K562 (cell line): ENCODE results near the gene ZNF564. TPM values are rescaled to one million over a fixed set of nuclear protein-coding genes. Genes with fewer than 3 reads are reported as not detected.

ENCODE experiments used
- CHAMP1 ChIP-seq: fragments of 450-650 bp; IDR thresholded peaks from 2 replicates; pipeline ENCODE4 v1.6.1; 2016; ENCODE audit warnings: mild to moderate bottlenecking
- ETV1 ChIP-seq: fragments of 450-650 bp; conservative IDR thresholded peaks from 2 replicates; pipeline ENCODE4 v1.6.1; 2016; ENCODE audit warnings: missing genetic modification characterization, control low read depth, low read depth, missing compliant biosample characterization
- HNRNPUL1 ChIP-seq: fragments of 200-400 bp; formaldehyde crosslinking; IDR thresholded peaks from 2 replicates; pipeline ENCODE4 v1.6.1; 2017; ENCODE audit warnings: low read length
- IRF1 ChIP-seq: sonication (generic); formaldehyde crosslinking; IDR thresholded peaks from 2 replicates; pipeline ENCODE4 v1.8.0; 2022; ENCODE audit warnings: missing genetic modification reagents, mild to moderate bottlenecking, borderline replicate concordance
- MAFG ChIP-seq: fragments of 450-650 bp; conservative IDR thresholded peaks from 2 replicates; pipeline ENCODE4 v1.6.1; 2016; ENCODE audit warnings: missing genetic modification characterization, missing compliant biosample characterization
- SIN3B ChIP-seq: fragments of 450-650 bp; IDR thresholded peaks from 2 replicates; pipeline ENCODE4 v1.6.1; 2017; ENCODE audit warnings: low read depth, mild to moderate bottlenecking, moderate library complexity
- SNAPC5 ChIP-seq: fragments of 250-450 bp; sonication (Bioruptor Pico); IDR thresholded peaks from 2 replicates; pipeline ENCODE4 v1.8.0; 2021; ENCODE audit warnings: moderate library complexity, mild to moderate bottlenecking, inconsistent platforms
- ZNF239 ChIP-seq: fragments of 250-450 bp; sonication (Bioruptor Pico); IDR thresholded peaks from 2 replicates; pipeline ENCODE4 v1.4.0; 2020; ENCODE audit warnings: mild to moderate bottlenecking
- ZNF407 ChIP-seq: fragments of 450-650 bp; IDR thresholded peaks from 2 replicates; pipeline ENCODE4 v1.6.1; 2016; ENCODE audit warnings: low read depth
- polyA plus RNA-seq, 8 experiments: library from polyadenylated mRNA; depleted of rRNA in 4 of 8; stranded (reverse) in 5 of 8; unstranded in 3 of 8; fragments of >200 nt; fragmentation: Nextera tagmentation in 2 of 8; fragmentation: Illumina TruSeq in 1 of 8; extraction: Ambion mirVana in 2 of 8; extraction: Trizol in 1 of 8; gene quantifications; 2 replicates each; pipeline versions ENCODE4 v1.2.1 to v1.2.3, GENCODE V29; 2011 to 2014; ENCODE audit warnings: inconsistent platforms in 1 of 8, missing spikeins in 1 of 8
- total RNA-seq, 7 experiments: library from RNA; depleted of rRNA in 6 of 7; stranded (reverse); fragments of >200 nt in 6 of 7; fragmentation: Illumina TruSeq in 2 of 7; extraction: Trizol in 2 of 7; gene quantifications; 2 replicates each; pipeline versions ENCODE4 v1.2.1 to v1.2.3, GENCODE V29; 2011 to 2021; ENCODE audit warnings: low replicate concordance in 1 of 7

The ZNF564 gene
- total and polyA plus RNA-seq, 9 of the 15 experiments (the other 6 are each of a cell fraction or from before 2014, with no cell fraction given), result 1.4 to 8.1 (median 5.6) TPM

GRCh38 chr19:12544401-12544876, 6.8 kb downstream of the ZNF564 start (continued):
- TF ChIP-seq SNAPC5 (CRISPR knock-in tag) (no peak), ZNF239 (CRISPR knock-in tag) (no peak), ETV1 (tag) (peak; percentile 82), SIN3B (no peak), MAFG (tag) (peak; percentile 69), HNRNPUL1 (no peak), ZNF407 (no peak), CHAMP1 (peak; percentile 76), IRF1 (CRISPR knock-in tag) (no peak)
